Rectal smooth muscle tissue (tissue), 1 donor: ENCODE measurements around the gene KLC3.
A peak's percentile ranks its signal among the peaks of the same experiment; 100 is the strongest.

Experiments
- H3K27ac ChIP-seq: one replicate; pipeline ENCODE4 v1.7.0; 2013; ENCODE audit warnings: low read depth, low read length, inconsistent platforms
- H3K27me3 ChIP-seq: one replicate; pipeline ENCODE4 v1.7.0; 2013; ENCODE audit warnings: low read length; ENCODE audit not compliant: control insufficient read depth, insufficient read depth
- H3K36me3 ChIP-seq: one replicate; pipeline ENCODE4 v1.7.0; 2013; ENCODE audit warnings: low read length; ENCODE audit not compliant: control insufficient read depth, insufficient read depth
- H3K4me1 ChIP-seq: one replicate; pipeline ENCODE4 v1.7.0; 2013; ENCODE audit warnings: low read length; ENCODE audit not compliant: control insufficient read depth, insufficient read depth
- H3K4me3 ChIP-seq: one replicate; pipeline ENCODE4 v1.7.0; 2013; ENCODE audit warnings: low read length
- H3K9ac ChIP-seq: one replicate; pipeline ENCODE4 v1.7.0; 2013; ENCODE audit warnings: low read length

The KLC3 gene

DNA sequence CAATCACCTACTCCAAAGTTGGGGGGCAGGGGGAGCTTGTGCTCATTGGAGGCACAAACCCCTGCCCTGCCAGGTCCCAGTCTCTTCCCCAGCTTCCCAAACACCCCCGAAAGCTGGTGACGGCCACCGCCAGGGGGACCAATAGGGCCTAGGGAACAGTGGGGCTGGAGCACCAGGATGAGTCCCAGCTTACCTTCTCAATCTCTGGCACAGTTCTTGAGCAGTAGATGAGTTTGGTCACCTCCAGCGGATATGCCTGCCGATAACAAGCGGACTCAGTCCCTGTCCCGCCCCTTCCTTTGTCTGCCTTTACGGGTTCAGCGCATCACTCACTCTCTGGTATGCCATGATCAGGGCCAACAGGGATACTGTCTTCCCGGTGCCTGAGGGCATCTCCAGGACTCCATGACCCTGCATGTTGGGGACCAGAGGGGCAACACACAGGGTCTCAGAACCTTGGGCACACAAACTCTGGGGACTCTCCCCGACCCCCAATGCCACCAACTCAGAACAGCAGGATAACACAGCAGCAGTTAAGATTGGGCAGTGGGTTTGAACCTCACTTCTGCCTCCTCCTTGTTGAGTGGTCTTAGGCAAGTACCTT is 28.3 kb downstream of the KLC3 start:
- Histone ChIP-seq H3K36me3 (no peaks in the 10 kb centered on the region), H3K9ac (no peak overlapping the region), H3K27ac (no peak overlapping the region), H3K4me3 (no peak overlapping the region), H3K27me3 (no peaks in the 10 kb centered on the region), H3K4me1 (no peaks in the 10 kb centered on the region)

DNA sequence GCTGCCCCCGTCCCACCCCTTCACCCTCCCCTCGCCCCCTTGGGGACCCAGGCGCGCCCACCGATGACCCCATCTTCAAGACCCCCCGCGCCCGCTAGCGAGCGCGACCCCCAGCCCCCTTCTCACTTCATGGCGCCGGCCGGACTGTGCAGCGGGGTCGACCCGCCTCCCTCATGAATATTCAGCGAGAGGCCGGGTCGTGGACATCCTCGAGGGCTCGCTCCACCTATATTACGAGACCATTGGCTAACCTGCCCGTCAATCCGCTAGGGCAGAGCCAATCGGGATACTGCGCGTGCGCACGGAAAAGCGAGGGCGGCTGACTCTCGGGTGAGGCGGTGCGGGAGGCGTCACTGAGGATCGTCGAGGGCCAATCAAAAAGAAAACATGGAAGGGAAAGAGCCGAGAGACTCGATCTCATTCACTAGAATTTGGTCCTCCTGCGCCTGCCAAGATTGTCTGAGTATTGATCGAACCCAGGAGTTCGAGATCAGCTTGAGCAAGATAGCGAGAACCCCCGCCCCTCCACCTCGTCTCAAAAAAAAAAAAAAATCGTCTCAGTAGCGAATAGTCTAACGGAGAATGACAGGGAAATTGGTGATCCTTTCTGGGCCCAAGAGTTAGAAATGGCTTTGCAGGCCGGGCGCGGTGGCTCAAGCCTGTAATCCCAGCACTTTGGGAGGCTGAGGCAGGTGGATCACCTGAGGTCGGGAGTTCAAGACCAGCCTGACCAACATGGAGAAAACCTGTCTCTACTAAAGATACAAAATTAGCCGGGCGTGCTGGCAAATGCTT is 30.1 kb downstream of the KLC3 start, which contains the start of gene ERCC2:
ERCC2 (minus strand) TSS at position 164 of the 795 bp plus-strand sequence; CDS start at position 131, 33 bp downstream.
- H3K27me3 ChIP-seq: no peaks in the 10 kb centered on the region
- peak within 1 kb of the TSS; percentile 45 for H3K27ac ChIP-seq
- H3K4me3 ChIP-seq: peak within 1 kb of the TSS; percentile 90
- no peaks in the 10 kb centered on the region for H3K4me1 ChIP-seq
- no peaks in the 10 kb centered on the region for H3K36me3 ChIP-seq
- peak within 1 kb of the TSS; percentile 49 for H3K9ac ChIP-seq

DNA sequence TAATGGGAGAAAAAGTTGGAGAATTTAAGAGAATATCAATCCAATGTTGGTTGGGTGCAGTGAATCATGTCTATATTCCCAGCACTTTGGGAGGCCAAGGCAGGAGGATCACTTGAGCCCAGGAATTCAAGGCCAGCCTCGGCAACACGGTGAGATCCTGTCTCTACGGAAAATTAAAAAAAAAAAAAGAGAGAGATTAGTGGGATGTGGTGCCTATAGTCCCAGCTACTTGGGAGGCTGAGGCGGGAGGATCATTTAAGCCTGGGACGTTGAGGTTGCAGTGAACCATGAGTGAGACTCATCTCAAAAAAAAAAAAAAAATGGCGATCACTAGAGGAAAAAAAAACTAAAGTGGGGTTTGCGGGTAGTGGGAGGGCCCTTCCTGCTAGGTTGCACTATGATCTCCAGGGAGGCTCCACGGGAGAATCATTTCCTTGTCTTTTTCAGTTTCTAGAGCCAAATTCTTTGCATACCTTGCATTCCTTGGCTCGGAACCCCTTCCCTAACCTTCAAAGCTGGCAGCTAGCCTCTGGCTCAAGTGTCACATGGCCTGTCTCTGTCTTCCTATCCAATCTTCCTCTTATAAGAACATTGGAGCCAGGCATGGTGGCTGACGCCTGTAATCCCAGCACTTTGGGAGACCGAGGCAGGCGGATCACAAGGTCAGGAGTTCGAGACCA is 35.6 kb downstream of the KLC3 start:
- Histone ChIP-seq H3K27me3 (no peaks in the 10 kb centered on the region), H3K27ac (no peak overlapping the region), H3K36me3 (no peaks in the 10 kb centered on the region), H3K9ac (no peak overlapping the region), H3K4me3 (no peak overlapping the region), H3K4me1 (no peaks in the 10 kb centered on the region)

DNA sequence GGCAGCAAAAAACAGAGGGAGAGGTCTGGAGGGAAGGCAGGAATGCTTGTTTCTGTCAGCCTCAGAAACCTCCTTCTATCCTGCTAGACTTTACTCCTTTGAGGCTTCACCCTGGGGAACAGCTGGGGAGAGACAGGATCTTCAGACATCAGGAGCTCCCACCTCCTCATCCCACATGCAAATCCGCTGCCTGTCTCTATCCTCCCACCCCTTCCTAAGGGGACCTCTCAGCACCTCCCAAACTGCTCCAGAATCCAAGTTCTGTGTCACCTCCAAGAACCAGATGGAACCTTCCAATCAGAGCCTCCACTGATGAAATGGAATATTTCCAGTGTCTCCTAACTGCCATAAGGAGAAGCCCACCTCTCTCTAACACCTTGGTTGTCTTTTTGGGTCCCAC is 39.6 kb downstream of the KLC3 start:
- H3K27ac ChIP-seq: no peak overlapping the region
- H3K4me1 ChIP-seq: no peaks in the 10 kb centered on the region
- H3K36me3 ChIP-seq: no peaks in the 10 kb centered on the region
- H3K9ac ChIP-seq: no peak overlapping the region
- H3K27me3 ChIP-seq: peaks cover 3% of the 10 kb centered on the region
- no peak overlapping the region for H3K4me3 ChIP-seq

DNA sequence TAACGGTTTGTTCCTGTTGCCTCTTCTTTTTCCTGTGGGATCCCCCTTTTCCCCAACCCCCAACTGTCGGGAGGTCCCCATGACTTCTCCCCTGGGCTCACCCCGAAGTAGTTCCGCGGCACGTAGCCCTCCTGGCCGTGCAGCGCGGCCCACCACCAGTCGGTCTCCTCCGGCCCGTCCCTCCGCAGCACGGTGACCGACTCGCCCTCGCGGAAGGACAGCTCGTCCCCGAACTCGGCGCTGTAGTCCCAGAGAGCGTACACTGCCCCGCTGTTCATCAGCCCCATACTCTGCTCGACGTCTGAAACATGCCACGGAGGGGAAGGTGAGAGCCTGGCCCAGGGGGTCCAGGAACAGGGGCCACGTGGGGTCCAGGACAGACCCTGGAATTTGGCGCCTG is 41.9 kb downstream of the KLC3 start:
- Histone ChIP-seq H3K36me3 (no peaks in the 10 kb centered on the region), H3K9ac (no peak overlapping the region), H3K4me3 (no peak overlapping the region), H3K27me3 (peaks cover 16% of the 10 kb centered on the region), H3K4me1 (no peaks in the 10 kb centered on the region), H3K27ac (no peak overlapping the region)

DNA sequence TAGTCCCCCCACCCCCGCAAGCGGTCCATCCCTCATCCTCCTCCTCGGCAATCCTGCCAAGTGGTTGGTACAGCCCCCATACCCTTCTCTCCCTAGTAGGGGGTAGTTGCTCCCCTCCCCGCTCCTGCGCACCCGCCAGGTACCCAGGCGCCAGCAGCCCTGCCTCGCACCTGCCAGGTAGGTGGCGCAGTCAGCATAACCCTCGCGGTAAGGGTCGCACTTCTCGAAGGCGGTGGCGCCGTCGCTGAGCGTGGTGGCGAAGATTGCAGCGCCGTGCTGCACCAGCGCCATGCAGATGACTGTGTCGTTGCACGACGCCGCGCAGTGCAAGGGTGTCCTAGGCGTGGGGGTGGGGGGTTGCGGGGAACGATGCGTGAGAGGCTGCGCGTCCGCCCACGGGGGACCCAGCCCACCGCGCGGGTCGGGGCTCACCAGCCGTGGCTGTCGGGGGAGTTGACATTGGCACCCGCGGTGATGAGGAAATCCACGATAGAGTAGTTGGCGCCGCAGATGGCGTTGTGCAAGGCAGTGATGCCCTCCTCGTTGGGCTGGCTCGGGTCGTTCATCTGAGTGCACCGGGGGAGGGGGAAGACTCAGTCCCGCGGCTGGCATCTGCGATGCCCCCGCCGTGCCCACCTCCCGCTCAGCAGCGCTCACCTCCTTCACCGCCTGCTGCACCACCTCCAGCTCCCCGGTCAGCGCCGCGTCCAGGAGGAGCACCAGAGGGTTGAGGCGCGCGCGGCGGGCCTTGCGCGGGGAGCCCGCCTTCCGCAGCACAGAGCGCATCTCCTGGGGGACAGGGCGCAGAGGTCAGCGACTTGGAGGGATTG is 45.1 kb downstream of the KLC3 start:
- Histone ChIP-seq H3K4me3 (no peak overlapping the region), H3K4me1 (no peaks in the 10 kb centered on the region), H3K27ac (no peak overlapping the region), H3K27me3 (peaks cover 16% of the 10 kb centered on the region), H3K36me3 (no peaks in the 10 kb centered on the region), H3K9ac (no peak overlapping the region)

DNA sequence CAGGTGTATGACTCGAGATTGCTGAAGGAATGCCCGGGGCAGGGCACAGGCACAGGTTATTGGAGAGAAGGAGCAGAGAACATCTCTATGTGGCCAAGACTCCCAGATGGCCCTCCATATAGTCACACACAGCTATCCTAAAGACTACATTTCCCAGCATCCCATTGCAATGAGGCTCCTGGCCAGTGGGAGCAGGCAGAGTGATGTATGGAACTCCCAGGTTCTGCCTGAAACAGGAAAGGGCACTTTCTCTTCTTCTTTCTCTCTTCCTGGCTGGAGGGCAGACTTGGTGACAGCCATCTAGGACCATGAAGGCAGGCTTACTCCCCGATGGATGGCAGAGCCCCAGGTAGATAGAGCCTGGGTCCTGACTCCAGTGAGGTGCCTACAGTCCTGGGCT is 50.8 kb downstream of the KLC3 start:
- no peaks in the 10 kb centered on the region for H3K4me1 ChIP-seq
- H3K27me3 ChIP-seq: no peaks in the 10 kb centered on the region
- no peak overlapping the region for H3K9ac ChIP-seq
- no peak overlapping the region for H3K27ac ChIP-seq
- no peak overlapping the region for H3K4me3 ChIP-seq
- no peaks in the 10 kb centered on the region for H3K36me3 ChIP-seq

DNA sequence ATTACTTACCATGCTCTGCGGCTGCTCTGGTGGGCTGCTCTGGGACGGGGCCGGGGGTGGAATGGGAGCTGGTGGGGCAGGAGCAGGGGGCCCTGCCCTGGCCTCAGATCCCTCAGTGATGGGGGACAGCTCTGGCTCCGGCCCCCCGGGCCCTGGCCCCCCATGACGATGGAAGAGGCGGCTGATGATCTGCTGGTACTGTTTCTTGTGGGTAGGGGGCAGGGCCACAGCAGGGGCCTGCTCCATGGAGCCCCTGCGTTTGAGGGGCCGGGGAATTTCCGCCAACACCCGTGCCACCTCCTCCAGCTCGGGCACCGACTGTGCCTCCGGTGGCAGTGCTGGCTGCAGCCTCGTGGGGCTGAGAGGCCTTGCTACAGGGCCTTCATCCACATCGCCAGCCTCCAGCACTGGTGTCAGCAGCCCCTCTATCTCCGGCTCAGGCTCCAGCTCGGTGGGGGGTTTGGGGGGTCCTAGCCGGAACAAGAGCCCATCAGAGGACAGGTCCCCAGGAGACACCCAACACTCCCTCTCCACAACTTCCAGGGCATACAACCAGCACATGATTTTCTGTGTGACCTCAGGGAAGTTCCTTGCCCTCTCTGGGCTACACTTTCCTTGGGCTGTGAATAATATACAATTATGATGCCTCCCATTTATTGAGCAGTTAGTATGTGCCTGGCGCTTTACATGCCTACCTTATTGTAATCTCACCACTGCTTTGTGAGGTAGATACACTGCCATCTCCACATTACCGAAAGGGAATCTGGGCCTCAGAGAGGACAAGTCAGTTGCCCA is 51.5 kb downstream of the KLC3 start:
- no peaks in the 10 kb centered on the region for H3K27me3 ChIP-seq
- H3K9ac ChIP-seq: no peak overlapping the region
- no peaks in the 10 kb centered on the region for H3K36me3 ChIP-seq
- H3K4me1 ChIP-seq: no peaks in the 10 kb centered on the region
- no peak overlapping the region for H3K4me3 ChIP-seq
- no peak overlapping the region for H3K27ac ChIP-seq

DNA sequence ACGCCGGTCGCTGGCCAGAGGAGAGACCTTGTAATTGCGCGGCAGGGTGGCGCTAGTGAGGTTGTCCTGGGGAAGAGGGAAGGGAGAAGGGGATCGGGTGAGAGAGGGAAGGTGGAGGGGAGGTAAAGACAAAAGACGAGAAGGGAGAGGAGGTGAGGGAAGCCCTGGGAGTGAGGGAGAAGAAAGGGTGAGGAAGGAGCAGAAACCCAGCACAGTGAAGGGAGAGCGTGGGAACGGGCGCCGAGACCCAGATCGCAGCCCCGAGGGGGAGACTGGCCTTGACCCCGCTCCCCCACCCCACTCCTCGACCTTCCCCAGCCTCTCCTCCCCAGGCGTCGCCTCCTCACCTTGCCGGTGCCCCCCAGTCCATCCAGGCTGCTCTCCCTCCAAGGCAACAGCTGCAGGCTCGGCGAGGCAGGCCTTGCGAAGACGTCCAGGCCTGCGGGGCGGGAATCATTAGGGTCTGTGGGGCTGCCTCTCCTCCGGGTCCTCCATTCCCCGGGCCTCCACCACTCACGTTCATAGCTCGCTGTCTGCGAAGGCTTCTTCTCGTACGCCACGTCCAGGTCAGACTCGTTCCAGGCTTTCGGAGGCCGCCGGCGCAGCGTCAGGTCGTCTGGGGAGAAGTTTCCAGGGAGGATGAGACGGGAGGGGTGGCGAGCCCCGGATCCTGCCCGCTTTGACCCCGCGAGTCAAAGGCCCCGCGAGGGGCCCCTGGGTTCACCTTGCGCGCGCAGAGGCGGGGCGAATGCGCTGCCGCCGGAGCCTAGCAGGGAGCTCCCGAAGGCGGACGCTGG is 55.5 kb downstream of the KLC3 start:
- H3K27ac ChIP-seq: no peak overlapping the region
- no peak overlapping the region for H3K9ac ChIP-seq
- no peaks in the 10 kb centered on the region for H3K4me1 ChIP-seq
- no peaks in the 10 kb centered on the region for H3K36me3 ChIP-seq
- H3K27me3 ChIP-seq: no peaks in the 10 kb centered on the region
- no peak overlapping the region for H3K4me3 ChIP-seq

DNA sequence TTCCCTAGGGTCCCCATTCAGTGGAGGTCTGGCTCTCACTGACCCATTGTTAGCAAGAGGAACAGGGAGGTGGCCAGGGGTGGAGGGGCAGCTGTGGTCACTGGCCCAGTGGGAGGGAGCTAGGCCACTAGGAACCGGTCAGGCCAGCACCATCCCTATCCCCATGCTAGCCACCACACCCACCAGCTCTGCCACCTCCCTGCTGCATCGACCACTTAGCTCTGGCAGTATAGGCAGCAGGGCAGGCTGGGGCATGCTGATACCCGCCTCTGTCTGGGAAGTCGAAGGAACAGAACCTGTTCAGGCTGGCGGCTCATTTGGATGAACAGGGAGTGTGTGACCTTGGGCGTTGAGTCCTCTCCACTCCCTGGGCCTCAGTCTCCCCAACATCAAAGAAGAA is 59.6 kb downstream of the KLC3 start:
- no peak overlapping the region for H3K4me3 ChIP-seq
- no peak overlapping the region for H3K27ac ChIP-seq
- no peak overlapping the region for H3K9ac ChIP-seq
- no peaks in the 10 kb centered on the region for H3K27me3 ChIP-seq
- no peaks in the 10 kb centered on the region for H3K36me3 ChIP-seq
- no peaks in the 10 kb centered on the region for H3K4me1 ChIP-seq
